PC-9 (cell line): ENCODE data around the gene STX8. TPM values are rescaled to one million over a fixed set of nuclear protein-coding genes. Genes with fewer than 3 reads are reported as not detected.

Experiments
- BruUV-seq: library from RNA; stranded (reverse); fragments of 400-500 nt; replicated peaks from 2 replicates; lab custom pipeline; 2021; lab: Mats Ljungman, UMichigan
- CTCF ChIA-PET: fragments of 300-600 bp; sonication (Branson Sonifier 250); formaldehyde crosslinking; loops from one replicate; lab custom pipeline; 2022; ENCODE audit warnings: antibody characterized with exemption; lab: Charles Lee
- POLR2A ChIA-PET: fragments of 300-600 bp; sonication (Branson Sonifier 250); formaldehyde crosslinking; loops from one replicate; lab custom pipeline; 2022; ENCODE audit warnings: antibody characterized with exemption; ENCODE audit not compliant: unreplicated experiment; lab: Charles Lee
- DNase-seq, 2 experiments: peaks; one replicate each; pipeline versions ENCODE4 v3.0.0 to v3.0.0-alpha.2; 2015 to 2022; ENCODE audit warnings: mixed read lengths in 1 of 2
- H2AFZ ChIP-seq: fragments of 200-600 bp; sonication (generic); 2 replicates; pipeline ENCODE4 v1.8.1; 2017; ENCODE audit warnings: antibody characterized with exemption
- H3F3A ChIP-seq: fragments of 200-600 bp; sonication (generic); 2 replicates; pipeline ENCODE4 v1.8.1; 2017; ENCODE audit warnings: antibody characterized with exemption, mild to moderate bottlenecking, low read depth; ENCODE audit not compliant: insufficient read depth
- H3K27ac ChIP-seq: fragments of 200-600 bp; sonication (generic); 2 replicates; pipeline ENCODE4 v1.6.1; 2016; ENCODE audit warnings: mixed run types
- H3K27me3 ChIP-seq: fragments of 200-600 bp; sonication (generic); 2 replicates; pipeline ENCODE4 v1.6.1; 2016; ENCODE audit warnings: low read depth, mixed run types; ENCODE audit not compliant: insufficient read depth
- H3K36me3 ChIP-seq: fragments of 200-600 bp; sonication (generic); 2 replicates; pipeline ENCODE4 v1.6.1; 2016; ENCODE audit warnings: low read depth, mixed run types
- H3K4me1 ChIP-seq: fragments of 200-600 bp; sonication (generic); replicated peaks from 2 replicates; pipeline ENCODE4 v1.6.1; 2016; ENCODE audit warnings: mixed run types; ENCODE audit not compliant: insufficient read depth
- H3K4me2 ChIP-seq: fragments of 200-600 bp; sonication (generic); 2 replicates; pipeline ENCODE4 v1.6.1; 2017; ENCODE audit warnings: mixed run types
- H3K4me3 ChIP-seq: fragments of 200-600 bp; sonication (generic); 2 replicates; pipeline ENCODE4 v1.6.1; 2016; ENCODE audit warnings: mixed run types
- H3K79me2 ChIP-seq: fragments of 200-600 bp; sonication (generic); 2 replicates; pipeline ENCODE4 v1.6.1; 2017; ENCODE audit warnings: low read depth, mixed run types
- H3K9me2 ChIP-seq: fragments of 200-600 bp; sonication (generic); 2 replicates; pipeline ENCODE4 v1.8.1; 2017; ENCODE audit warnings: mild to moderate bottlenecking; ENCODE audit not compliant: insufficient read depth
- H3K9me3 ChIP-seq: fragments of 200-600 bp; sonication (generic); 2 replicates; pipeline ENCODE4 v1.8.1; 2016; ENCODE audit warnings: low read depth; ENCODE audit not compliant: insufficient read depth
- H4K20me1 ChIP-seq: fragments of 200-600 bp; sonication (generic); 2 replicates; pipeline ENCODE4 v1.8.1; 2017; ENCODE audit not compliant: insufficient read depth
- EZH2 ChIP-seq: fragments of 200-600 bp; sonication (generic); IDR thresholded peaks from 2 replicates; pipeline ENCODE4 v1.8.0; 2017; ENCODE audit warnings: antibody characterized with exemption, low read depth
- intact Hi-C: fragments of 100-400 bp; cut with micrococcal nuclease; formaldehyde crosslinking; loops from one replicate; pipeline ENCODE4 v1.10.0; 2022; ENCODE audit not compliant: unreplicated experiment
- total RNA-seq: library from RNA; stranded (reverse); gene quantifications from 2 replicates; pipeline ENCODE4 v1.2.3, GENCODE V29; 2021
- TF ChIP-seq, protein P1 (sequence below): fragments of 200-600 bp; sonication (generic); conservative IDR thresholded peaks from 2 replicates; pipeline ENCODE4 v1.6.1; 2017; ENCODE audit warnings: mixed run types, antibody characterized with exemption, mild to moderate bottlenecking, moderate library complexity

Gene STX8
- total RNA-seq, 1 experiment from 2014 or later = 60.6 TPM

DNA sequence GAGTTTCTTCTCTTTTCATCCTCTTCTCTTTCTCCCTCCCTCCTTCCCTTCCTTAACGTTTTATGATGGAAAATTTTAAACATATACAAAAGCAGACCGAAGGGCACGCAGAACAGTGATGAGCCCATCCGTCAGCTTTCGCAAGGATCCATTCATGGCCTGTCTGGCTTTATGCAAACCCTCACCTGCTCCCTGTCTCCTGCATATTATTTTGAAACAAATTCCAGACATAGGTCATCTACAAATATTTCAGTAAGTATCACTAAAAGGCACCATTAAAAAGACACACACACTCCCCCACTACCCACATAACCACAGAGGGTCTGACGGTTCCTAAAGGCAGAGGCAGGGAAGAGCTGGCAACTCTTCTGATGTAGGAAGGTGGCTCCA is 319.3 kb downstream of the STX8 start:
- Histone ChIP-seq H3K4me3 (no peak overlapping the region), H3K9me3 (no peaks in the 10 kb centered on the region), H4K20me1 (no peaks in the 10 kb centered on the region), H3K27ac (no peak overlapping the region), H3K4me1 (no peaks in the 10 kb centered on the region), H3K9me2 (no peaks in the 10 kb centered on the region), H3F3A (no peaks in the 10 kb centered on the region), H3K27me3 (no peaks in the 10 kb centered on the region), H3K4me2 (no peak overlapping the region), H2AFZ (no peak overlapping the region), H3K36me3 (no peaks in the 10 kb centered on the region), H3K79me2 (no peaks in the 10 kb centered on the region)
- intact Hi-C loops = no loop called here
- CTCF ChIA-PET = interaction anchor here (0.7 kb wide), 1 partner anchor 615 kb away, joined by 6 read pairs; no protein-coding TSS in a partner anchor
- no TSS peak for BruUV-seq
- DNase-seq = no peak
- POLR2A ChIA-PET = no interaction called here
- TF ChIP-seq, protein P1, sequence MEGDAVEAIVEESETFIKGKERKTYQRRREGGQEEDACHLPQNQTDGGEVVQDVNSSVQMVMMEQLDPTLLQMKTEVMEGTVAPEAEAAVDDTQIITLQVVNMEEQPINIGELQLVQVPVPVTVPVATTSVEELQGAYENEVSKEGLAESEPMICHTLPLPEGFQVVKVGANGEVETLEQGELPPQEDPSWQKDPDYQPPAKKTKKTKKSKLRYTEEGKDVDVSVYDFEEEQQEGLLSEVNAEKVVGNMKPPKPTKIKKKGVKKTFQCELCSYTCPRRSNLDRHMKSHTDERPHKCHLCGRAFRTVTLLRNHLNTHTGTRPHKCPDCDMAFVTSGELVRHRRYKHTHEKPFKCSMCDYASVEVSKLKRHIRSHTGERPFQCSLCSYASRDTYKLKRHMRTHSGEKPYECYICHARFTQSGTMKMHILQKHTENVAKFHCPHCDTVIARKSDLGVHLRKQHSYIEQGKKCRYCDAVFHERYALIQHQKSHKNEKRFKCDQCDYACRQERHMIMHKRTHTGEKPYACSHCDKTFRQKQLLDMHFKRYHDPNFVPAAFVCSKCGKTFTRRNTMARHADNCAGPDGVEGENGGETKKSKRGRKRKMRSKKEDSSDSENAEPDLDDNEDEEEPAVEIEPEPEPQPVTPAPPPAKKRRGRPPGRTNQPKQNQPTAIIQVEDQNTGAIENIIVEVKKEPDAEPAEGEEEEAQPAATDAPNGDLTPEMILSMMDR = no peak
- TF ChIP-seq EZH2 = no peak

DNA sequence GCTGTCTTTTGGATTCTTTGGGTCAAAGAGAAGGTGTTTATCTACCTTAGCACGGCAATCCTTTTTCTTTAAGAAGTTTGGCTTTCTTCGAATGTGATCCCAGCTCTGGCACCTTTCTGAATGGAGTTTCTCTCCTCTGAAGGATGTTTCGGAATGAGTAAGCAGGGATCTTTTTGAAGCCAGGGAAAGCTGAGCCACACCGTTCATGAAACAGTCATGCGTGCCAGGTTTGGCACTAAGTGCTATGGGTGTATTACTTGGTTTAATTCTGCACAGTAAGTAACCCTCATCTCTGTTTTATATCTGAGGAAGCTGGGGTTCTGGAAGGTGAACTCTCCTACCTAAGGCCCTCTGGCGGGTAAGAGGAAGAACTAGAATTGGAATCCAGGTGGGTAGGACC is 319.8 kb downstream of the STX8 start:
- CTCF ChIA-PET = no interaction called here
- intact Hi-C loops = no loop called here

DNA sequence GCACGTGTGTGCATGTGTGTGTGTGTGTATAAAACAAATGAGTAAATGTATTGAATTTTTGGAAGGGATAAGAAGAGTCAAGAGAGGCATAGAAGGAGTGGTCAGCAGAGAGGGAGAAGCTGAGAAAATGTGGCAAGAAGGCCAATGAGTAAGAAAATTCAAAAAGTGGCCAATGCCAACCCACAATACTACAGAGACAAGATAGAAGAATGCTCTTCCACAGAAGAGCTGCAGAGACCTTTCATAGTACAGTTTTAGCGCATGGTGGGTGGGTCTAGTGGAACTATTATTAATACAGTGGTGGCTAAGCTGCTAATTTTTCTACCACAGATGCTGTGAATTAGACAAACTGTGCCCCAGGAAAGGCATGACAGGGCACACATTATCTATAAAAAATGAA is 320.8 kb downstream of the STX8 start:
- H3K9me2 ChIP-seq = no peaks in the 10 kb centered on the region
- no peaks in the 10 kb centered on the region for H3K79me2 ChIP-seq
- no peaks in the 10 kb centered on the region for H3K9me3 ChIP-seq
- ChIA-PET CTCF (no interaction called here), POLR2A (no interaction called here)
- H3K27ac ChIP-seq = no peak overlapping the region
- H3F3A ChIP-seq = no peaks in the 10 kb centered on the region
- no peaks in the 10 kb centered on the region for H3K4me1 ChIP-seq
- no peak for DNase-seq
- no peak overlapping the region for H3K4me2 ChIP-seq
- no peak overlapping the region for H2AFZ ChIP-seq
- H3K27me3 ChIP-seq = no peaks in the 10 kb centered on the region
- no peak for TF ChIP-seq EZH2
- TF ChIP-seq, protein P1 = no peak
- no peak overlapping the region for H3K4me3 ChIP-seq
- no peaks in the 10 kb centered on the region for H4K20me1 ChIP-seq
- no peaks in the 10 kb centered on the region for H3K36me3 ChIP-seq
- intact Hi-C loops = no loop called here
- BruUV-seq = no TSS peak

More for the DNA sequence above, 319.8 kb downstream of the STX8 start:
- Histone ChIP-seq H3K36me3 (no peaks in the 10 kb centered on the region), H2AFZ (no peak overlapping the region), H3K27ac (no peak overlapping the region), H3F3A (no peaks in the 10 kb centered on the region), H3K4me1 (no peaks in the 10 kb centered on the region), H3K4me2 (no peak overlapping the region), H3K4me3 (no peak overlapping the region), H3K27me3 (no peaks in the 10 kb centered on the region), H3K9me2 (no peaks in the 10 kb centered on the region), H3K79me2 (no peaks in the 10 kb centered on the region), H4K20me1 (no peaks in the 10 kb centered on the region), H3K9me3 (no peaks in the 10 kb centered on the region)
- POLR2A ChIA-PET = no interaction called here
- TF ChIP-seq, protein P1 = no peak
- no peak for TF ChIP-seq EZH2
- BruUV-seq = no TSS peak
- DNase-seq = no peak
